8988T (cell line): ENCODE measurements around the gene EEF1AKMT4.
A peak's percentile ranks its signal among the peaks of the same experiment; 100 is the strongest.

ENCODE experiments used
- DNase-seq: peaks from one replicate; pipeline ENCODE4 v3.0.0; 2011

EEF1AKMT4 gene

DNA sequence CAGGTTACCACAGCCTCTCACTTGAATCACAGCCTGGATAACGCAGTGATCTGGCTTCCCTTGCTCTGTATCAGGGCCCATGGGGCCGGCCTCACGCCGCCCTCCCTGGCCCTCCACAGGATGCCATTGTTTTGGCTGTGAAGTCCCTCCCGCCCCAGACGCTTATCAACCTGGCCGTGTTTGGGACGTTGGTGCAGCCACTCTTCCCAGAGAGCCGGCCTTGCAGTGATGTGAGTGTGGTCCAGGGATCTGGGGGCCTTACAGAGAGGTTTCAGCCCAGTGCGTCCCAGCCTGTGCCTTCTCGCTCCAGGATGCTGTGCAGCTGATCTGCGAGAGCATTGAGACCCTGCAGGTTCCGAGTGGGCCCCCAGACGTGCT, 13.4 kb upstream of the EEF1AKMT4 start:
- DNase-seq, result peak; percentile 21

DNA sequence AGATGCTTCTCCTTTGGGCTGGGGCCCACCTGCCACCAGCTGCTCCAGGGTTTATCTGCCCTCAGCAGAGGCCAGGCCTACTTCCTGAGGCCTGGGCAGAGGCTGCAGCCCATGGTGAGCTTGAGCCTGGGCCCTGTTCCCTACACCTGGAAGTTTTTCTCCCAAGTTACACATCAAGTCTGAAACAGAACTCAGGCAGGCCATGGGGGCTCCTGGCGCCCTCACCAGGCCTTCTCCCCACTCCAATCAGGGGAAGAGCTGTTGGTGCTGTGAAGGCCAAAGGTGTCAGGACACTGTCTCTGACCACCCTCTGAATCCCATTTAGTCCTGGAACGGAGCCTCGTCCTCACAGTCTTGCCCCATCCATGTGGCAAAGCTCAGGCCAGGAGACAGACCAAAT, 12.8 kb upstream of the EEF1AKMT4 start:
- peak; percentile 20 for DNase-seq

GRCh38 chr3:184237211-184237610, 12.3 kb upstream of the EEF1AKMT4 start:
- DNase-seq, result peak; percentile 24

DNA sequence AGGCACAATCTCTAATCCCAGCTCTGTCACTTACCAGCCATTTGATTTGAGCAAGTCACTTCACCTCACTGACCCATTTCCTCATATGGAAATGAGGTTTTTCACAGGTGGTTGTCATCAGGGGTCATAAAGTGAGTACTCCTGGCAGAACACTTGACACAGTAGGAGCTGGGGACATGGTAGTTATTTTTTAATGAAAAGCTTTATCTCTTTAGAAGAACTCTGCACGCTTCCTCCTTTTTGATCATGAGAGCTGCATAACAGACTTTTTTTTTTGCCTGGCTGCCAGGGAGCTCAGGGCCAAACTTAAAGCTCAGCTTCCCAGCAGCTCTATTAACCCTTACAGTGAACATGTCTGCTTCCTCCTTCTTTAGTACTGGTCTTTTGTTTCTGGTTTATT, 11.7 kb upstream of the EEF1AKMT4 start:
- peak; percentile 17 for DNase-seq

DNA sequence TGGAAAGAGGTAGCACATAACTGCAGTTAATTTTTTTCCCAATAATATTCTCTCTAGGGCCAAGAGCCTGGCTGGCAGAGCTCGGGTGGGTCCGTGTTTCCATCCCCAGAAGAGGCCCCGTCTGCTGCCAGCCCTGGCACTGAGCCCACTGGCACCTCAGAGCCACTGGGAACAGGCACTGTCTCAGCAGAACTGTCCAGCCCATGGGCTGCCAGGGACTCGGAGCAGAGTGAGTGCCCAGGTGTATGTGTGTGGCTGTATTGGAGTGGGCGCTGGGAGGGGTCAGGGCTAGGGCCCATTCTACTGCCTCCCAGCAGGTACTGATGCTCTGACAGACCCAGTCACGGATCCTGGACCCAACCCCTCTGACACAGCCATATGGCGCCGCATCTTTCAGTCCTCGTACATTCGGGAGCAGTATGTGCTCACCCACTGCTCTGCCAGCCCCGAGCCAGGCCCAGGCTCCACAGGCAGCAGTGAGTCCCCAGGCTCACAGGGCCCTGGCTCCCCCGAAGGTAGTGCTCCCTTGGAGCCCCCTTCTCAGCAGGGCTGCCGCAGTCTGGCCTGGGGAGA, 11.1 kb upstream of the EEF1AKMT4 start:
- DNase-seq, result peak; percentile 18

GRCh38 chr3:184239221-184239620, 10.3 kb upstream of the EEF1AKMT4 start:
- DNase-seq, result peak; percentile 14

DNA sequence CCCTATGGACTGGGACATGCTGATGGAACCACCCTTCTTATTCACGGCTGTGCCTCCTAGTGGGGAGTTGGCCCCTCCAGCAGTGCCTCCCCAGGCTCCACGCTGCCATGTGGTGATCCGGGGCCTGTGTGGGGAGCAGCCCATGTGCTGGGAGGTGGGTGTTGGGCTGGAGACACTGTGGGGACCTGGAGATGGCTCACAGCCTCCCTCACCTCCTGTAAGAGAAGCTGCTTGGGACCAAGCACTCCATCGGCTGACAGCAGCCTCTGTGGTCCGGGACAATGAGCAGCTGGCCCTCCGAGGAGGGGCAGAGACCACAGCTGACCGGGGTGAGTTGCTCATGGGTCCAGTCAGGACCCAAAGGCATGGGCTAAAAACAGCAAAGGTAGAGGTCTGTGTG, 9.8 kb upstream of the EEF1AKMT4 start:
- peak; percentile 20 for DNase-seq

GRCh38 chr3:184240384-184241140, 8.9 kb upstream of the EEF1AKMT4 start:
- DNase-seq, result peak; percentile 64

DNA sequence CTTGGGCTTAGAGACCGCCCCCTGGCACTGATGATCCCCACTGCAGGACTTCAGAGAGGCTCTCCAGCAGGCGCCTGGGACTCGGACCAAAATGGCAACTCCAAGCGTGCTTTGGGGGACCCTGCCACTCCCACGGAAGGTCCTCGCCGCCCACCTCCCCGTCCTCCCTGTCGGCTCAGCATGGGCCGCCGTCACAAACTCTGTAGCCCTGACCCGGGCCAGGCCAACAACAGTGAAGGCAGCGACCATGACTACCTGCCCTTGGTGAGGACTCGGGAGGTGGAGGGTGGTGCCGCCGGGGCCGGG, 8.4 kb upstream of the EEF1AKMT4 start:
- DNase-seq, result no peak

DNA sequence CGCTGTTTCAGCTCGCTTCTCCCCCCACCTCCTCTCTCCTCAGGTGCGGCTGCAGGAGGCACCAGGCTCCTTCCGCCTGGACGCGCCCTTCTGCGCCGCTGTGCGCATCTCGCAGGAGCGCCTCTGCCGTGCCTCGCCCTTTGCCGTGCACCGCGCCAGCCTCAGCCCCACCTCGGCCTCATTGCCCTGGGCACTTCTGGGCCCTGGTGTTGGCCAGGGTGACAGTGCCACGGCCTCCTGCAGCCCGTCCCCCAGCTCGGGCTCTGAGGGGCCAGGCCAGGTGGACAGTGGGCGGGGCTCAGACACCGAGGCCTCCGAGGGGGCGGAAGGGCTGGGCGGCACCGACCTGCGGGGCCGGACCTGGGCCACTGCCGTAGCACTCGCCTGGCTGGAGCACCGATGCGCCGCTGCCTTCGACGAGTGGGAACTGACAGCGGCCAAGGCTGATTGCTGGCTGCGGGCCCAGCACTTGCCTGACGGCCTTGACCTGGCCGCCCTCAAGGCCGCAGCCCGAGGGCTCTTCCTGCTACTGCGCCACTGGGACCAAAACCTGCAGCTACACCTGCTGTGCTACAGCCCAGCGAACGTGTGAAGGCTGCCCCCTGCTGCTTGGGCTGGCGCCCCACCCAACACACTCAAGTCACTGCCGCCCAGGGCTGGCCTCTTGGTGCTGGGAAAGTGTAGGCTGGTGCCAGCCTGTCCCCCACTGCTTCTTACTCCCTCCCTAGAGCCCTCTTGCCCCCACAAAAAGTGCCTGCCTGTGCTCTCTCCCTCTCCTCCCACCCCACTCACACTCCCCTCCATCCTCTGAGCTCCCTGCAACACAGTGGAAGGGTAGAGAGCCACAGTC, 7.8 kb upstream of the EEF1AKMT4 start:
- peak; percentile 88 for DNase-seq

- DNase-seq, result peak; percentile 20
These were observed 7.2 kb upstream of the EEF1AKMT4 start for GRCh38 chr3:184242297-184242685.

DNA sequence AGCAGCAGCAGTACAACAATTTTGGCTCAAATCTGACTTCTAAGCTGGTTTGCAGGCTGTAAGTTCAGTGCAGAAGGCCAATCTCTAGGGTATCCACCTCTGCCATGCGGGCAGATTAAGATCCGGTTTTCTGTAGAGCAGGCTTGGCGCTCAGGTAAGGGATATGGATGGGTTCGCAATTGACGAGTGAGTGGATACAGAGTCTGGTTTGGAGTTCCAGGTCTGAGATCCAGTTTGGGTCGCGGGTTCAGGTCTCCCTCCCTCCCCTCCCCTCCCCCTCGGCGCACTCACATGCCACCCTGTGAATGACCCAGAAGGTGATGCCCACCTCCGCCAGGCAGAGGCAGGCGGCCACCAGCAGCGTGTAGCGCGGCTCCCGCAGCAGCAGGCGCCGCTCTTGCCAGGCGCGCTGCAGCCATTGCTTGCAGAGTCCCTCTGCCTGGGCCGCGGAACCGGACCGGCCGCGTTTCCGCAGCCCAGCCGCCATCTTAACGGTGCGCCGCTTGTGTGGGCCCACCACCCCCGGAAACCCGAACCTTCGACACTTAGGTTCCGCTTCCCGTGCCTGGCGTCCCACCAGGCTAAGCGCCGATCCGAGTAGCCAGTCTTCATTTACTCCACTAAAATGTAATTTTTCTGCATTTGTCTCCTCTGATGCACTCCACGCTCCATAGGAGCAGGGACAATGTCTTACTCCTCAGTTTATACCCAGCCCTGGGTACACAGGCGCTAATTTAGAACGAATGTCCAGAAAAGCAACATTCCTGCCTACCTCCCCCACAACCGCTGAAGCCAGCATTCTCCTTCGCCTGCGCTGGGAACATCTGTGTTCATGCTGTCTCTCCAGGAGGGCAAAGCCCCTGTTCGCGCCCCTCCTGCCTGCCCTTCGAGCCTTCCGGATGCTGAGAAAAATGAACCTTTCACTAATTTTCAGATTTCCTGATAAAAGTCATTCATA, 739 bp upstream of the EEF1AKMT4 start, which contains the start of gene ALG3:
Gene ALG3 (minus strand): TSS at position 509 of the 958 bp plus-strand sequence. CDS start 22 bp downstream, at position 487.
- peak; percentile 84 for DNase-seq

DNA sequence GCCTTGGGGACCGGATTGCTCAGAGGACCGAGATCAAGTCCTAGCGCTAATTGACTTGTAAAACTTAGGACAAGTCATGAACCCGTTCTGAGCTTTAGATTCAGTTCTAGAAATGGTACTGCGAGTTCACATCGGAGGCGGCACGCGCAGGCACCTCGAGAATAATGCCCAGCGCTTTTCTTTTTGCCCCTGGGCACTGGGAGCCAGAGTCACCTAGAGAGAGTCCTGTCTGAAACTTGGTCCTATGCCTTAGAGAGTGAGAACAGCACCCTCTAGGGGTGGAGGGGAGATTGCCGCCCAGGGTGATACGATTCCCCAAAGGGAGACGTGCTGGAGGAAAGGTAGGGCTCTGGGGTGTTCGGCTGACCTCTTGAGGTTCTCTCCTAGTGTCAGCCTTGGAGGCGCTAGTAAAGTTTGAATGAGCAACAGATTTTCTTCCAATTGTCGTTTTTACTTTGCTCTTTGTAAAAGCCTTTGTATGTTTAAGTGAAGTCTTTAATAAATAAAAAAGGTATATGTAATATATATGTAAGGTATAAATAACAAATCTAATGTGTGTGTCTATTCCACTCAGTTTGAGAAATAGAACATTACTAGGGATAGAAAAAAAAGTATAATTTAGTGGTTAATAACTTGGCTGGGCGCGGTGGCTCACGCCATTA, 826 bp downstream of the EEF1AKMT4 start:
- peak; percentile 90 for DNase-seq

DNA sequence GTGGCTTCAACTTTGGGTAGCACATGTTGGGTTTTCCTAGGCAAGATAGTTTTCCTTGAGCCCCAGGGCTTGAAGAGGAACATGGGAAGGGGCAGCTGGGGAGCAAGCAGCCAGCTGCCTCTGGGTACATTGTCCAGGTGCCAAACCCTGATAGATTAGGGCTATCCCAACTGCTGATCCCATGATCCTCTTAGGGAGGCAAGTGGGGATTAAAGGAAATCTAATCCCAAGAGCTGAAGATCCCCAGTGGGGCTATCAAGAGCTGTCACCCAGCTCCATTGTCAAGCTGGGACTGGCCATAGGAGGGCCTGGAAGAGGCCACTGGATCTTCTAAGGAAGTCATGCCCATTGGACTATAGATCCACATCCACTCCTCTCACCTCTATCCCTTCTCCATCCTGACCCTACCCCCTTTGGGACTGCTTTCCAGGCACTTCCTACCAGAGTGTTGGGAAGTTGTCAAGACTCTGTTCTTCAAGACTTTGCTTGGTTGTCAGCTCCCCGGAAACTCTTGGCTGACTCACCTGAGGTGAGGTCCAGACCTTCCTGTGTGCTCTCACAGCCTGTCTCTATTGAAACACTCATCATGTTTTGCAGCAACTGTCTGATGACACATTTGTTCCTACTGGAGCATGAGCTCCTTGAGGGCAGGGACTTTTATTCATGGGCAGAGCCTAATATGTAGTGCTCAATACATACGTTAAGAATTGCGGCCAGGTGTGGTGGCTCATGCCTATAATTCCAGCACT, 6.0 kb downstream of the EEF1AKMT4 start:
- peak; percentile 17 for DNase-seq

GRCh38 chr3:184257083-184257915, 7.8 kb downstream of the EEF1AKMT4 start:
- DNase-seq, result peak; percentile 27

- no peak for DNase-seq
These were observed 9.5 kb downstream of the EEF1AKMT4 start for GRCh38 chr3:184258926-184259325.

DNA sequence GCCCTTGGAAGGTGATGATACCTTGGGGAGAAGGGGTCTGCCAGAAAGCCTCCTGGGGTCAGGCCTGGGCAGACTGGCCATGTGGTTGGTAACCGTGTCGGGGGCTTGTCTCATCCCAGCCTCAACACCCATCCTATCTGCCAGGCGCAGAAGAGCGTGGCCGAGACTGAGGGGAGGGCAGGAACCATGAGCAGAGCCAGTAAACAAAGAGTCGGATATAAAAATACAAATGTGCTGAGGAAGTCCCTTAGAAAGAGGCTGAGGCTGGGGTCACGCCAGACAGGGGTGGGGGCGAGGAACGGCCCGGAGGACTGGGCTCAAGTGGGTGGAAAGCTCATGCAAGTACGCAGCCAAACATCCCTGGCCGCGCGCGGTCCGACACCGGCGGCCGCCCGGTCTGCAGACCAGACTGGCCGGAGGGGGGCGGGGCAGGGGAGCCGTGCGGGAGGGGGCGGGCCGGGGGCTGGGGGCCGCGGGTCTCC, 10.0 kb downstream of the EEF1AKMT4 start:
- DNase-seq, result no peak

GRCh38 chr3:184259878-184260723, 10.6 kb downstream of the EEF1AKMT4 start:
- peak; percentile 97 for DNase-seq

GRCh38 chr3:184260724-184261269, 11.3 kb downstream of the EEF1AKMT4 start:
- peak; percentile 69 for DNase-seq
